HG03175 (cell line): Measurements from ENCODE around the gene NACC2.
"Not testable (repeated sequence)": the region's sequence is repeated elsewhere in the genome, so short reads cannot be mapped to it uniquely, and the experiment has no call there.

Experiments
- ATAC-seq: cut with Tn5 transposase; IDR thresholded peaks from one replicate; pipeline ENCODE4 v1.9.1; 2021; ENCODE audit warnings: mild to moderate bottlenecking, moderate library complexity; ENCODE audit not compliant: unreplicated experiment

The NACC2 gene

DNA sequence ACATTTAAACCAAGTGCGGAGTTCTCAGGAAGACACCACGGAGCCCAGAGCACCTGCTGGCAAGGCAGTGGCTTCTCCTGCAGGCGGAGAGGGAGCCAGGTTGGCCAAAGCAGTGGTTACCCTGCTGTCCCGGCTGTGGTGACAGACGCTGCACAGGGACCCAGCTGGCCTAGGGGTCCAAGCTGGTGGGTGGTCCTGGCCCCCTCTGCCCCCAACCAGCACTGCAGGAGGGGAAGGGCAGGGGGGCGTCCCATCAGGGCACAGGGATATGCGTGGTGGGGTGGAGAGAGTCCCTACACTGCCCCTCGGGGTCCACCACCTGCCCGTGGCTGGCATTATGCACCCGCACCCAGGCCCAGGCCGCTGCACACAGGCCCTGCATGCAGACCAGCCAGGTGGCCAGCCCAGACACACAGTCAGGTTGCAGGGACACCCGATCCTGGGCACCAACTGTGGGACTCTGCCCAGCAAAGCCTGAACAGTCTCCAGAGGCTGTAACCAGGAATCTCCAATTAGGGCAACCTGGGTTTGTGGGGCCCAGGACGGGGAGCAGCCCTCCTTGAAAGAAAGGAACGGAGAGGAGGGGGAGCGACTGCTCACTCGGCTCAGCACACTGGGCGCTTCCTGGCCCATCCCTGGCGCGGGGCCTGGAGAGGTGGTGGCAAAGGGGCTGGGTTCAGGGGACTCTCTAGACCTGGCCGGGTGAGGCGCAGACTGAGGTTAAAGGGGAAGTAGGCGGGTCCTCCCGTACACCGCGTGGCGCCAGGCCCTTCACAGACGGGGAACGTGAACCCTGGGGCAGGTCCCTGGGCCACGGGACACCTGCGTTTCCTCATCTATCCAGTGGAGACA, 46.3 kb downstream of the NACC2 start:
- ATAC-seq, result no peak

DNA sequence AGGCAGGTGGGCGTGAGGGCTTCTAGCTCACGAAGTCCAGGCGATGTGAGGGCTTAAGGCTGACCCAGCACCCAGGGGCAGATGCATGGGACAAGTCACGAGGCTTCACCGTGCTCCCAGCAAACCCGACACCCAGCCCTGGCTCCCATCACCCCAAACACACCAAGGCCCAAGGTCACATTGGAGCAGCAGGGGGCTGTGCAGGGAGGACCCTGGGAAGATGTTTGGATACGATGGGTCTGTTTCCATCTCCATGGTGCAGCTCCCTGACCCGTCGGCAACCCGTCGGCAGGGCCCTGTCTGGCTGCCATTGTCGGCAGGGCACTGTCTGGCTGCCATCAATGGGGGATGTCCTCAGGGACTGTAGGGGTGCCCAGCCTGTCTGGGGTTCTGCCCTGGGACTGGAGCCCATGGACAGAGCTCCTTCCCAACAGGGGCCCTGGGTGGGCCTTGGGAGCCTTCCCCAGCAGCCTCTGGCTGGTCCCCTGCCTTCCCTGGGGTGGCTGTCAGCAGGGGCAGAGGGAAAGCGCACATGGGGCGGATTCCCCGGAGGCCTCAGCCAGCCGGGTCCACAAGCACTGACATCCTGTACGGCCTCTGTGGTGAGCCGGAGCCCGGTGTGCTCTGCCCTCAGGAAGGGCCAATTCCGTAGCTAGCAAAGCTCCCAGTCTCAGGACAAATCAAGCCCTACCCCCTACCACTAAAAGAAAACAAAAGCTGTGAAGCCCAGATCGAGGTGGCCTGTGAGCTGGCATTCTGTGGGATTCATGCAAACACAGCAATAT, 47.1 kb downstream of the NACC2 start:
- ATAC-seq, result no peak

DNA sequence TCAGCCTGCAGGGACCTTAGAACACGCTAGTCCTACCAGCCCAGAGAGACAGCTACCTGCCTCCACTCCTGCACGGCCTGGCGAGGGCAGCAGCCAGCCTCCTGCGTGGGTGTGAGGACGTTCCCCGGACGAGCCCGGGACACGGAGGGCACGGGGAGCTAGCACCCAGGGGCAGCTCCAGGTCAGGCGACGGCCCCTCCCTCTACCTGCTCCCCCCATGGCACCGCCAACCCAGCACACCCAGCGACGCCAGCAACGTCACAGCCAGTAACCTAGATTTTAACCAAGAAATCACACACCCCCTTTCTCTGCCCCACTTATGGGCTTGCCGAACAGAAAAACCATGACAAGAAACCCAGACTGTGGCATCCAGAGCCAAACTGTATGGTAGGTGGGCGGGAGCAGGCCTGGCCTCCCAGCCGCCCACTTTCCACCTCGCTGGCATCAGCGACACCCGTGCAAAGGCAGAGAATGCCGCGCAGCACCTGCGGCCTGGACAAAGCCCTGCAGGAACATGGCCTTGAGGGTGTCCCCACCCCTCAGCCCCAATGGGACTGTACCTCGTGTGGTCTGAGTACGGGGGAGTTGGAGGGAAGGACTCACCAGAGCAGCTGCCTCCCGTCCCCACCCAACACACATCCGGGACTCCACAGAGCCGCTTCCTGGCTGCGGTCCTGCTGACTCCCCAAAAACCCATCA, 47.9 kb downstream of the NACC2 start:
- ATAC-seq, result no peak

DNA sequence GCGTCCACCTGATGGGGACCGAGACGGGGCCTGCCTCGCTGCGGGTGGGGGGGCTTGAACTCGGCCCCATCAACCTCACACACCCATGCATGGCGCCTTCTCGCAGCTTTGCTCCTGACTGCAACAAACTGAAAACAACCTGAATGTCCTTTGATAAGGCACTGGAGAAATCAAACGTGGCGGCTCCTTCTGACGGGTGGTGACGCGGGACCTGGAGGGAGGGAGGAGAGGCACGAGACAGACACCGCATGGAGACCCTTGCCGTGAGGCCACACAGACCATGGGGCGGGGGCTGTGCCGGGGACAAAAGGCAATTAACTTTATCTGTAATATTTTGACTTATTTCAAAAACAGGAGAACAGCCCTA, 48.6 kb downstream of the NACC2 start:
- ATAC-seq, result no peak

DNA sequence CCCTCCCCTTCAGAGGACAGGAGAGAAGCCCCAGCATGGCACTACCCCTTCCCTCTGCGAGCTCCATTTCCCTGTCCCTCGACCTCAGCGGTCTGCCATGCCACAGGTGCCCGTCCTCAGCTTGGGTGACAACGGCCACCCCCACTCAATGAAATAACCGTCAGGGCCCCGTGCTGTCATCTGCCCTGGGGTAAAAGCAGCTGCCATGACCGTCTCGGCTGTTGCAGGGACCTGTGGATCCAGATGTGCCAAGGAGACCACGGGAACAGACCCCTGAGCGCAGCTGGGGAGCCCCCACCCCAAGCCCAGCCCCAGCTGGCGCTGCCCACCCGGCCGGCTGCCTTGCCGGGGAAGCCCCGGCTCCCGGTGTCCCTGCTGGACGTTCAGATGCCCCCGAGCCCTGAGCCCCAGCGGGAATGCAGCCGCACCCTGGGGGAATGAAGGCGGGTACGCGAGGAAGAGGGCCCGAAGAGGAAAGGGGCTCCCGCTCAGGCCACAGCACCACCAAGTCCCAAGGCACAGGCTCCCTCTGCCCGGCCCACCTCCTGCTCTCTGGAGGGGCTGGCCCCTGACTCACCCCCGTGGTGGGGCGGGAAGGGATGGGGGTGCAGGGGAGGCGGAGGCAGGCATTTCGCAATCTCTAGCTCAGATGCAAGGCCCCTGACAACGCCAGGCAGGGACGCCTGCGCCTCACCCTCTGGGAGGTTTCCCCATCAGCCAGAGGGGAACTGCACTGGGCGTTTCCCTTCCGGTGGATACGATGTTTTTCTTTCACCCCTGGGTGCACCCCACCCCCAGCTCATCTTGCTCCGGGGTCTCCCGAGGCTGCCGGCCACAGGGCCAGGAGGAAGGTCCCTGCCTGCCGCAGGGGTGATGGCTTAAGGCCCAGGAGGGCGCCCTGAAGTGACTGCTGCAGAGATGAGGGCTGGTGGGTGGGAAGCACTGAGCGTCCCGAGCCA, 49.2 kb downstream of the NACC2 start:
- ATAC-seq, result no peak

DNA sequence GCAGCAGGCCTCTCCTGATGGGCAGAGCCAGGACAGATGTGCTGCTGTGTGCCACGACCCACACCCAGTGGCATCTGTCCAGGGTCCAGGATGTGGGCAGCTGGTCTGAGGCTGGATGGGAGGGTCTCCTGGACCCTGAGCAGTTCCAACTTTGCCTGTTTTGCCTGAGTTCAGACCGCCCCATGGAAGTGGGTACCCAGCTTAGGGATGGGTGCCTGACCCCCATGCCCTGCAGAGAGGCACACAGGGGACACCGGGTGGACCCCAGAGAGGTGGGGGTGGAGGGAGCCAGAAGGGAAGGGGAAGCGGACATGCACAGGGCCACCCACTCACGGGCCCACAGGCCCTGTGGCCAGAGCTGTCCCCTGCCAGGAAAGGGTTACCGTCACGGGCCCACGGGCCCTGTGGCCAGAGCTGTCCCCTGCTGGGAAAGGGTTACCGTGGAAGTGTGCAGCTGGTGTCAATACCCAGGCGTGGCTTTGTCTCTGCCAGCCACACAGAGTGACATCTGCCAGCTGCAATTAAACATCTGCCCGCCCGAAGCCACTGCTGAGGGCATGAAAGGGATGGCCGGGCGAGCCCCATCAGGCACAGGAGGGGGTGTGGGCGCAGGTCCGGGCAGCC, 50.0 kb downstream of the NACC2 start:
- ATAC-seq, result no peak

DNA sequence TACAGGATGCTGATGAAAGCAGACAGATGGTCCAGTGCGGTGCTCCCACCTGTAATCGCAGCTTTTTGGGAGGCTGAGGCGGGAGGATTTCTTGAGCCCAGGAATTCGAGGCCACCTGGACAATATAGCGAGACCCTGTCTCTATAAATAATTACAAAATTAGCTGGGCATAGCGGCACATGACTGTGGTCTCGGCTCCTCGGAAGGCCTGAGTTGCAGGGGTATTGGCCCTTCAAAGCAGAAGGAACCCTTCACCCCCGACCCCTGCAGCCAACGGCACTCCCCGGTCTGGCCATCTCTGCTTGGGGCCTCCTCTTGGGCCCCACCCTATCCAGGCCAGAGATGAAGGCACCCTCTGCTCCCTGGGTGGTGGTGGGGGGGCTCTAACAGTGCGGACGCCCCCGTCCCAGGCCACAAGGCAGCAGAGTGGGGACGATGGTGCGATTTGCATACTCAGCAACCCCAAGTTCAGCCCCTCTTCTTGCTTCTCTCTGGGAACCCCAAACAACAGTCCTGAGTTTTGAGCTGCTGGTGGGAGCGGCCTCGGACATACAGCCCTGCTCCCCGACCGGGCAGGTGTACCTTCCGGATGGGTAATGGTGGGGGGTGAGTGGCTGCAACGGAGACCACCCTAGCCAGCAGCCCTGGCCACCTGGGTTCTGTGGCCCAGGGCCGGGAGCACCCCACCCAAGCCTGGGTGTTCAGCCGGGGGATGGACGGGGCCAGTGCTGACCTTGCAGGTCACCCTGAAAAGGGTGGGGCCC, 50.7 kb downstream of the NACC2 start:
- ATAC-seq, result no peak

DNA sequence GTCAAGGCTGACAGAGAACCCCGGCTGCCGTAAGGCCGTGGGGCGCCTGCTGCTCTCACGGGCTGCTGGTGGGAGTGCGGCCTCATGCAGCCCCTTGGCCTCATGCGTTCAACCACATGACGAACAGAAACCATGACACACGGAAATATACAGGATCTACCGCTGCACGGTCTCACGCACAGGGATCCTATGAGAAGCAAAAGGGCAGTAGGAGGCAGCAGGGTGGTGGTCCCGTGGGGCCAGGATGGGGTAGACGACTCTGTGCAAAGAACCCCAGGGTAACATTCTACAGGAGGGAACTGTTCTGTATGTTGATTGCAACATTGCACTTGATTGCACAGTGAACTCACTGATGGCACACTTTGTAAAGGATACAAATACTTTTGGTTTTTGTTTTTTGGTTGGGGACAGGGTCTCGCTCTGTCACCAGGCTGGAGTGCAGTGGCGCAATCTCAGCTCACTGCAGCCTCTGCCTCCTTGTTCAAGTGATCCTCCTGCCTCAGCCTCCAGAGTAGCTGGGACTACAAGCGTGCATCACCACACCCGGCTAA, 51.6 kb downstream of the NACC2 start:
- no peak for ATAC-seq

DNA sequence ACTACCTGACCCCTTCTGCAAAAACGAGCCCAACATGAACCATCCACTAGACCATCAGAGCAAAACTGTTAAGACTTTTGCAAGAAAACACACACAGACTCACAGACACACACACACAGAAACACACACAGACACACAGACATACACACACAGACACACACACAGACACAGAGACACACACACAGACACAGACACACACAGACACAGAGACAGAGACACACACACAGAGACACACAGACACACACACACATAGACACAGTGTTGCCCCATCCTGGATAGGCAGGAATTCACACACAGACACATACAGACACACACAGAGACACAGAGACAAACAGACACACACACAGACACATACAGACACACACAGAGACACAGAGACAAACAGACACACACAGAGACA, 52.5 kb downstream of the NACC2 start:
- no peak for ATAC-seq

DNA sequence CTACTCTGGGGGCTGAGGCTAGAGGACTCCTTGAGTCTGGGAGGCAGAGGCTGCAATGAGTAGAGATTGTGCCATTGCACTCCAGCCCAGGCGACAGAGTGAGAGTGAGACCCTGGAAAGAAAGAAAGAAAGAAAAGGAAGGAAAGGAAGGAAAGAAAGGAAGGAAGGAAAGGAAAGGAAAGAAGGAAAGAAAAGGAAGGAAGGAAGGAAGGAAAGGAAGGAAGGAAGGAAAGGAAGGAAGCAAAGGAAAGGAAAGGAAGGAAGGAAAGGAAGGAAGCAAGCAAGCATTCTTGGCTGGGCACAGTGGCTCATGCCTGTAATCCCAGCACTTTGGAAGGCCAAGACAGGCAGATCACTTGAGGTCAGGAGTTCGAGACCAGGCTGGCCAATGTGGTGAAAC, 54.2 kb downstream of the NACC2 start:
- ATAC-seq, result not testable (repeated sequence)

DNA sequence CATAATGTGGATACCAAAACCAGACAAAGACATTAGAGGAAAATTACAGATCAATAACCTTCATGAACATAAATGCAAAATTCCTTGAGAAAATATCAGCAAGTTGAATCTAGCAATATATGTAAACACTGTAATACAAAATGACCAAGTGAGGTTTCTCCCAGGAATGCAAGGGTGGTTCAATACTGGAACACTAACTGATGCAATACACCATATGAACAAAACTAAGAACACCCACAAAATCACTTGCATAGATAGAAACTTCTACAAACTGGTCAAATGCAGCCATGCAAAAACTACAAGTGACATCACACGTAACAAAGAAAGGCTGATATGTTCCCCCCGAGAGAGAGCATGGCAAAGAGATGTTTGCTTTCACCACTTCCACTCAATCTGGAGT, 55.6 kb downstream of the NACC2 start:
- no peak for ATAC-seq

DNA sequence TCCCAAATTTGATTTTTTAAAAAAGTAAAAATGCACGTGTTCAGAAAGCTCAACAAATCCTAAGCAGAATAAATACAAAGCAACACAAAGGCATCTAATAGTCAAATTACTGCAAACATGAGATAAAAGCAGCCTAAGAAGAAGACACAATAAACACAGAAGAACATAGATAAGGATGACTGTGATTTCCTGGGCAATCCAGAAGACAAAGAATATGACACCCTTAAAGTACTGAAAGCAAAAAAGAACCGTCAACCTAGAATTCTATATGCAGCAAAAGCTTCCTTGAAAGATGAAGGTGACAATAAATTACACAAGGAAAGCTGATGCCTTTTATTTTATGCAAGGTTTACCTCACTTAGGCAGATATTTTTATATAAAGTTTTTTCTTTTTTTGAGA, 58.2 kb downstream of the NACC2 start:
- no peak for ATAC-seq

DNA sequence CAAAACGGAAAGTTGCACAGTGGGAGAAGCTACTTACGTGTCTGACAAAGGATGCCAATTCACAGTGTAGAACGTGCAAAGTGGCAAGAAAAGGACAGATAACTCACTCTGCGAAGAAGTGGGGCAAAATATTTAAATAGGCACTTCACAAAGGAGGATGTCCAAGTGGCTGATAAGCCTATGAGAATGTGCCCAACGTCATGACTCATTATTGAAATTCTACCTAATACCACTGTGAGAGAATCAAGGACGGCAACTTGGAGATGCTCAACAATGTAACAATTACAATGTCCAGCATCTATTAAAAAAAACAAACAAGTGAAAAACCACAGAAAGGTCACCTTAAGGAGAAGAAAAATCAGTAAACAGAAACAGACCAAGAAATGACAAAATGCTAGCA, 59.0 kb downstream of the NACC2 start:
- no peak for ATAC-seq

DNA sequence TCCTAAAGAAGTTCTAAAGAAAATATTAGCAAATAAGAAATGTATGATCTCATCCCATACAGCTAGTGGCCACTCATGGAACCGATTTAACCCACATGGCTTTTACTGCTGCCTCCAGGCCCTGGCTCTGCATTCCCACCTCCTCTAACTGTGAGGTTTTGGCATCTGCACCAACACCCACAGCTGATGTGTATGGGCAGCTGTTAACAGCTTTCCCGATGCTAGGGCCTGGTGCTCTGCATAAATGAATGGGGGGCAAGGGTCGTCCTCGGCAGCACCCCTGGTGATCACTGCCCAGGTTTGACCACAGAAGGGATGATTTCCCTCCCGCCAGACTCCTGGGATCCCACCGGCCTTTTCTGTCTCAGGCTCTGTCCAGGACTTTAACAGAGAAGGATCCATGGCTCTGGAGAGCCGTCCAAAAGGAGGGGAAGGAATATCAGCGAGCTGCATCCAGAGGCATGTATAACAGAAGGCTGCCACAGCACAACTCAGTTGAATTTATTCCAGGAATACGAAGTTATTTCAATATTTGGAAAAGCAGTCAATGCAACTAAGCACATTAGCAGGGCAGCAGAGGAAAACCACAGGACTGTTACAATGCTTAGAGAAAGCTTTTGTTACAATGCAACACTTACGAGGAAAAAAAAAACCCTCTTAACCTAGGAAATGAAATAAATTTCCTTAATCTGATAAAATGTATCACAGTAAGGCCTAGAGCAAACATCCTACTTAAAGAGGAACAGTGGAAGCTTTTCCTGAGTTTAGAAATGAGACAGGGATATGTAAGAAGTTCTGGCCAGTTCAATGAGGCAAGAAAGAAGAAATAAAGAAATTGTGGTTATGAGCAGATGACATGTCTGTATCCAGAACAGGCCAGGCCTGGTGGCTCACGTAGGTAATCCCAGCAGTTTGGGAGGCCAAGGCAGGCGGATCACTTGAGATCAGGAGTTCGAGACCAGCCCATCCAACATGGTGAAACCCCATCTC, 63.1 kb downstream of the NACC2 start:
- ATAC-seq, result no peak

DNA sequence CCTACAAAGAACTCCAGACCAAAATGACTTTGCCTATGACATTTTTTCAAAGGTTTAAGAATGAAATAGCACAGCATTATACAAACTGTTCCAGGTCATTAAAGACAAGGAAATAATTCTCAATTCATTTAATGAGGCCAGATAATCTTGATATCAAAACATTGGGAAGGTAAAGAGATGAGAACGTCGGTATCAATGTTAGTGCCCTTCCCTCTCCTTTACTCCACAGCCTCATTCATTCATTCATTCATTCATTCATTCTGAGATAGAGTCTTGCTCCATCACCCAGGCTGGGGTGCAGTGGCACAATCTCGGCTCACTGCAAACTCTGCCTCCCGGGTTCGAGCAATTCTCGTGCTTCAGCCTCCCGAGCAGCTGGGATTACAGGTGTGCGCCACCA, 64.0 kb downstream of the NACC2 start:
- ATAC-seq, result no peak

DNA sequence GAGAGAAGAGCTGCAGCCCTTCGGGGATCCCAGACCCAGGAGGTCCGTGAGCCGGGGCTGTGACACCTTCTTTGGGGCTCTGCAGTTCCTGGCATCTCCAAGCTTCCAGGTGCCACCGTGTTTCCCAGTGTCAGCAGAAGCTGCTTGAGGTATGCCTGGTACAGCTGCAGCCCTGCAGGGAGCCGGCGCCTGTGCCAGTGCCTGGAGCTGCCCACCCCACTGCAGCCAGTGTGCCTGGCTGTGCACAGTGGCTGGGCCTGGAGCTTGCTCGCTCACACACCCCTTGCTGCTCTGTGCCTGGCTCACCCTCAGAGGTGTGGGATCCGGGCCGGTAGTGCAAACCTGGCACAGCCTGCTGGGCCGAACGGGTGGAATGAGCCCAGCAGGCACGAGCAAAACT, 65.5 kb downstream of the NACC2 start:
- no peak for ATAC-seq

DNA sequence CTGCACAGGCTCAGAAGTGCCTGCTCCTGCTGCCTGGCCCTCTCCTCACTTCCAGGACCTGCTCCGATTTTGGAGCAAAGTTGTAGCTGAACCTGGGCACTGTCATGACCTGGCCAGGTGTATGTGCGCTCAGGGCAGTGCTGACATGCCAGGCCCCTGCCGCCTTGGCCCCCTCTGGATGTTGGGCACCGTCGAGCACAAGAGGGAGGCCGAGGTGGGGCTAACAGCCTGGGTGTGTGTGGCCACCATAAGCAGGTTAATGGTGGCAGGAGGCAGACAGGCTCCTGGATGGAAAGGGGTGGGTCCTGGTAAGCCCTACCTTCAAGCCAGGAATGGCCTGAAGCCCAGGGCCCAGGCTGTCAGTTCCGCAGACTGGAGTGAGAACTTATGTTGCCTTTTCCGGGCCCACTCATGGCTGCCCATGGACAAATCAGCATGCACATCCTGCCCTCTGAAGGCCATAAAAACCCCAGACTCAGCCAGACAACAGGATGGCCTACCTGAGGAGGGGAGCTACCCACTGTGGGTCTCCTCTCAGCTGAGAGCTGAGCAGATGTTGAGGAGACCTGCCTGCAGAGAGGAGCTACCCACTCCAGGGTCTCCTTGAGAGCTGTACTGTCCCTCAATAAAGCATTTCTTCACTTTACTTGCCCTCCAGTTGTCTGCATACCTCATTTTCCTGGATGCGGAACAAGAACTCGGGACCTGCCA, 66.2 kb downstream of the NACC2 start:
- no peak for ATAC-seq
